ENCODE results near the gene CHCHD3.

- no peak for TF ChIP-seq YY1 (IDR thresholded peaks at IDR 0.05; ENCODE audit: insufficient read depth, insufficient read length)
- TF ChIP-seq ZNF274 (IDR thresholded peaks at IDR 0.05; ENCODE audit: low read depth, low read length): no peak
Measured at GRCh38 chr7:132866144-132866531, 215.8 kb downstream of the CHCHD3 start.

All from NT2/D1 (cell line).